ENCODE data around the gene LYZL1.
"Not testable (repeated sequence)": the region's sequence is repeated elsewhere in the genome, so short reads cannot be mapped to it uniquely, and the experiment has no call there.

The LYZL1 gene

DNA sequence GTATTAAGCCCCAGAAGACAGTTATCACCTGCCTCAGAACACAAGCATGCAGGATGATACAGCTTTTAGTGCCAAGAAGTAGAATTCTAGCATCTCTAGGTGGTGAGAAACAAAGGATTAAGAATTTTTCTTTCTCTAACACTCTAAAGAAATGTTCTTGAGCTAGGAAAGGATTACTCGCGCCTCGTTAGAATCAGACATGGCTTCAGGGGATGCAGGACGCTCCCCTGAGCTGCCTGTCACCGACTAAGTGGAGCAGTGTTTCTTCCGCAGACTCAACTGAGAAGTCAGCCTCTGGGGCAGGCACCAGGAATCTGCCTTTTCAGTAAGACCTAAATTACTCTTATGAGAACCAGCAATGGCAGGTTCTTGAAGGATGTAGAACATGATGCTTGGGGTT lies at the start of gene LYZL1:
Gene LYZL1 (plus strand): TSS at position 165 of the 400 bp plus-strand sequence. CDS start 2,798 bp downstream, outside the sequence.
- DNase-seq = not testable (repeated sequence)

DNA sequence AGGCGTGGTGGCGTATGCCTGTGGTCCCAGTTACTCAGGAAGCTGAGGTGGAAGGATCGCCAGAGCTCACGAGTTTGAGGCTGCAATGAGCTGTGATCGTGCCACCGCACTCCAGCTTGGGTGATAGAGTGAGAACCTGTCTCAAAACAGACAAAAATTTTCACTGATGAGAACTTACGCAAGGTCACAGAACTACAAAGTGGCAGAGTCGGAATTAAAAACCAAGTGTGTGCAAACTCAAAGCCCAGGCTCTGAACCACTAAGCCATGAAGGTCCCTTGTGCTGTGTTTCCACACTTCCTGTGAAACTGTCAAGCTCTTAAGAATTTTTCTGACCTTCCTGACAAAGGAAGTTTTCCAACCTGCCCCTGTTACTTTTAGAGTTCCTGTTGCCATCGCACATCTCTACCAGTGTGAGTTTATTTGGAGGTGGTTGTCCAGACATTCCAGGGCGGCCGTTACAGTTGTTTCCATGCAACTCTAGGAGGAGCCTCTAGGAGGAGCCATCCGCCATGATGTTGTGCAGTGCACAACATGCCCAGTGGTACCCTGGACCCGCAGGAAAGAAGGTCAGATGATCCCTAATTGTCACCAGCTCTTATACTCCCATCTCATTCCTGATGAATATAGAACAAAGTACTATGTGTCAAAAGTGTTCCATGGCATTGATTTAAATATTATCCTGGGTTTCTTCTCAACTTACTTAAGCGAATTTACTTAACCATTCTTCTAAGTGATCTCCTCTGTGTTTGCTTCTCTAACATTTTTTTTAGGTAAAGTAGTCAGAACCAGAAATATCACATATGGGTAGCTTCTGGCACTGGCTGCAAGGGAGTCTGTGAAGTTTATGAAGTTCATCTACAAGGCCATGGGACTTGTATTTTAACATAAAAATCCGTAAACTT lies 49.0 kb upstream of the LYZL1 start:
- no peak for DNase-seq

DNA sequence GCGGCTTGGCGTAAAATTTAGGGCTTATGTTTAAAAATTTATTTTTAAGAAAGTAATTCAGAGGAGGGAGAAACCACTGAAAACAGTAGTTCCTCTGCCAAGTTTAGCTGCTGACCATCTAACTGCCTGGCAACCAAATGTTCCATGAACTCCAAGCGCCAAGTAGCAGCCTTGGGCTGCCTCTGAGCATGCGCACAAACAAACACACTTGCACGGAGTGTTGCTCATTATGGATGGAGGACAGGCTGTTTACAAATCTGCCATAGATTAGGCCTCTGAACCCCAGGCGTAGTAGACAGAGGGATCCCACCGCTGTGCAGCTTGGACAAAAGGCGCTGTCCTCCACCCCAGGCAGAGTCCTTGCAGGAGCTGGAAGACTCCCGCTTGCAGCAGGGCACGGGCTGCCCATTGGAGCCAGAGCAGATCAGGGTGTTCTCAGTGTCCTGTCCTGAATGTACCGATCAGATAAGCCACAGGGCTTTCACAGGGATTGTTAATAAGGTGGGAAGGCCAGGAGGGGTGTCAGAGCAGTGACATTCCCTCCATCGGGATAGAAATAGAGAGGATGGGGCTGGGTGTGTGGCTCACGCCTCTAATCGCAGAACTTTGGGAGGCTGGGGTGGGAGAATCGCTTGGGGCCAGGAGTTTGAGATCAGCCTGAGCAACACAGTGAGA lies 47.7 kb upstream of the LYZL1 start:
- DNase-seq = no peak

- no peak for DNase-seq
Observed at GRCh38 chr10:29241925-29242324, 46.9 kb upstream of the LYZL1 start.

GRCh38 chr10:29243066-29243465 lies 45.8 kb upstream of the LYZL1 start:
- DNase-seq = no peak

DNA sequence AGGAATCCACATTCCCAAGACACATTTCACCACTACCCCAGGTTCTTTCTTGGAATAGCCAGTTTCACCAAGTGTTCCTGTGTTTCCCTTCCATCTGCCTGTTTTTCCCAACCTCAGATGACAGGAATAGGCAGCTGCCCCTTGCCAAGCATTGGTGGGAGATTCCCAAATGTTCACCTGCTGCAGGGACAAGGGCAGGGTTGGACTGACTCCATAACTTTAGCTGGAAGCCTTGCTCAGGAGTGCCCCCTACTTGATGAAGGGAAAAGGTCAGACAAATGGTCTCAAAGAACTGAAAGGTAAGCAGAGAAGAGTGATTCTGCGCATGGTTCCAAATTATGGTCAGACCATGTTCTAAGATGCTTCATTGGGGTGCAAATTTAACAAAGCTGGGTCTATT lies 45.1 kb upstream of the LYZL1 start:
- DNase-seq = no peak

DNA sequence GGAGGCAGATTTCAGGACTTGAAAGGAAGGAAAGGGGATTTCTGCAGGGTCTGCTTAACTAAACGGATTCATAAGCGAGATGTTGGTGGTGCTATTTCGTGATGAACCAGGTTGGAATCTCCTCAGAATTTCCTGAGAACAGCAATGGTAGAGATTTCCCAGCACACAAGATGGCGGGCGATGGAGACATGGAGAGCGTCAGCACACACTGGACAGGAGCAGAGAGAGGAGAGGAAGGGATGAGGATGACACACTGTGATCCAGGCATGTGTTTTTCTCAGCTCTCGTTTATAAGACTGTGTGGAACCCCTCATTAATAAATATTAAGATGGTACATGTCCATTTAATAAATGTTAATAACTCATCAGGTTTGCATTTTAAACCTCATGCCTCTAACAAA lies 43.9 kb upstream of the LYZL1 start:
- DNase-seq = no peak

- DNase-seq = no peak
Observed at GRCh38 chr10:29245476-29245875, 43.4 kb upstream of the LYZL1 start.

GRCh38 chr10:29246449-29246848 lies 42.4 kb upstream of the LYZL1 start:
- no peak for DNase-seq

DNA sequence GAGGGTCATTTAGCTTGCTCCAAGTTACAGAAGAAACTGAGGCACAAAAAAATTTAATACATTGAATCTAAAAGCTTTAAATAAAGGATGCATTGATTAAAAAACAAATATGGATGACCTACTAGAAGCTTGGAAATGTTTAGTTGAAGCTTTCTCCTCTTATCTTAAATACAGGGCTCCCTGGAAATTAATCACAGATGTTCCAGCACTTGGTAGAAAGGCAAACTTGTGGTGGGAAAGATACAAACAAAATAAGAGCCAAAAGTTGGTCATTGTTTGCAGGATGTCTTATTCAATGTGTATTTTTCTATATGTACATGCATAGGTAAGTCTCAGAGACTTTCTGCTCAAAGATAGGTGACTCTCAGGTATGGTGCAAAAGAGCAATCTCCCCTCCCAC lies 40.7 kb upstream of the LYZL1 start:
- no peak for DNase-seq

DNA sequence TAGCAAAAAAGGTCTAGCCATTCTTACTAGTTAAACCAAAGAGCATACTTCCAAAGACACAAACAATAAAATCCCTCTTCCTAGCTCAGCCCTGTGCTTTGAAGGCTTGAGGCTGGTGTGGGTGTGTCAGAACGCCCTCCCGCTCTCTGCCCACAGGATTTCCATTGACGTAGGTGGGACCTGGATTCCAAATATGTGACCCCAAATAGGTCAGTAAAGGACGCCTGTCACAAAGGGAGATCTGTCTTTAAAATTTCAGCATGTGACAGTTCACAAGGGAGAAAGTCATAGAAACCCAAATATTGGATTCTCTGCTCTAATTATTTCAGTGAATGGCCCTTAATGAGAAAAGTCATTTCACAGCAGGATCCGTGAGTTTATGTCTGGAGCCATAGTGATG lies 39.9 kb upstream of the LYZL1 start:
- DNase-seq = no peak

- no peak for DNase-seq
Observed at GRCh38 chr10:29250066-29250465, 38.8 kb upstream of the LYZL1 start.

DNA sequence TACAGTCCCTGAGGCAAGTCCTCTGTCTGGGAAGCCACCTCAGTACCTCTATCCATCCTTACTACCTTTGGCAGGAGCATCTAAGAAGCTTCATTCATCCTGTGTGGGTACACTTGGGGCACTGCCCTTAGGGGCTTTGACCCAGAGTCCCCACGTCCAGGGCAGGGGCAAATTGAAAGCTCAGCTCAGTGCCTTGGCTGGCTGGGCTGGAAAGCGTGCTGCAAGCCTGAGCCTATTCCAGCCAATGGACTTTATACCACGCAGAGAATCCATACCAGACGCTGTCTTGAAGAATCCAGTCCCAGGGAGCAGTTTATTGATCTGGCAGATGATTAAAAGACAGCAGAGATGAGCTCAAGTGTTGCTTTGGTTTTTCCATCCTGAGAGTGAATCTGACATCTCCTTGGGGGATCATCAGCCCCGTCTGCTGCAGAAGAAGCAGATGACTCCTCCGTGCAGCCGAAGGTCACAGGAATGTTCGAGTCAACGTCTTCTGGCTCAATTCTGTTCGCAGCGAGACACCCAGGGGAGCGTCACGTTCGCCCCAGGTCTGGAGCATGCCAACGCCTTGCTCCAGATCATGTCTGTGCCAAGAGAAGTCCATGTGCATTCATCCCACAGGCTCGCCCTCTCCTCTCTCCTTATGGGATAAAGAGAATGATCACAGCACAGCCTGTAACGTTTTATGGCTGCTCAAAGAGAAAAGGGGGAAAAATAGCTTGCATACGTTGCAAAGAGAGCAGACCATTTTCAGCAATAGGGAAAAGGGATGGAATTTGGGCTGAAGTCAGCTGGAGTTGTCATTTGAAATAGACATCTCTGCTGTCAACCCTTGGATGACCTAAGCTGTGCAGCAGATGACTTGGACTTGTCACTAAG lies 35.8 kb upstream of the LYZL1 start:
- no peak for DNase-seq

DNA sequence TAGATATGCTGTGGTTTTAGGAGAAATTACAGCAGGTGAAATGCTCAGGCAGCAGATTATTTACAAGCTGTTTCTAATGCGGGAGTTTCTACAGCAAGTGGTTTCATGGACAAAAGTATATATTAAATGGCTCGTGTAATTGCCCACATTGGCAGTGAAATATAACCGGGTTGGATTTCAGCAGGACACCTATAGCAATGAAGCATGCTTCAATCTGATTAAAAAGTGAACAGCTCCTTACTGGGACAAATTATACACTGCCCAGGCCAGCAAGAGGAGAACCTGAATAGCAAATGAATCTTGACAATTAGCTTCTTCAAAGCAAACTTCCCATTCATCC lies 35.2 kb upstream of the LYZL1 start:
- DNase-seq = no peak

DNA sequence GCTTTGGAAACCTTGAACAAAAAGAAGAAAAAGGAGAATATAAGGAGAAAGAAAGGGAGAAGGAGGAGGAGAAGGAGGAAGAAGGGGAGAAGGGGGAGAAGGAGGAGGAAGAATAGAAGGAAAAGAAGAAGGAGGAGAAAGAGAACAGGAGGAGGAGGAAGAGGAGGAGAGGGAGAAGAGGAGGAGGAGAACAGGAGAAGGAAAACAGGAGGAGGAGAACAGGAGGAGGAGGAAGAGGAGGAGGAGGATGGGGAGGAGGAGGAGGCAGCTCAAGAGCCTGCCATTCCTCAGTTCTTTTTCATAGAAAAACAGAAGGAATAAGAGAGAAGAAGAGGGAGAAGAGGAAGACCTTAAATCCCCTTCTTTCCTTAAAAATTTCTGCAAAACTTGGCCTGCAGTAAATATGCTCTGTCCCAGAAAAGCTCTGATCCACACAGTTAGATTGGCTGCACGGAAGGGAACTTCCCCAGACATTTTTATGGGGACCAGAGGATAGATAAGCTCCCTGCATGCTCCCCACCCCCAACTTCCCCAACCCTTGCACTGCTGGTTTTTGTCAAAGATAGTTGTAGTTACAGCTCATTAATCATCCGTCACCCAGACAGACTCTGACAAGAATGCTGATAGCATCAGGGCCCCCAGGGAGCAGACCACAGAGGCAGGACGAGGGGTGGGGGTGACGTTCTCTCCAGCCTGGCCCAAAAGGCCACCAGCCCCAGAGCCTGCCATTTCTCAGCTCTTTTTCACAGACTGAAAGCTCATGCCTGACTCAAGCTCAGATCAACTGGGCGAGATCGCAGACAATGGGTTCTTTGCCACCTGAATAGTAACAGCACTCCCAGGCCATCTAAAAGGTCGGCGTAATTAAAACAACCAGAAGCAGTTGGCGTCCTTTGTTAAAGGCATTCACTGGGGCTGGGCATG lies 34.5 kb upstream of the LYZL1 start:
- DNase-seq = no peak

GRCh38 chr10:29255104-29255503 lies 33.8 kb upstream of the LYZL1 start:
- DNase-seq = no peak

GRCh38 chr10:29256019-29256418 lies 32.9 kb upstream of the LYZL1 start:
- no peak for DNase-seq

DNA sequence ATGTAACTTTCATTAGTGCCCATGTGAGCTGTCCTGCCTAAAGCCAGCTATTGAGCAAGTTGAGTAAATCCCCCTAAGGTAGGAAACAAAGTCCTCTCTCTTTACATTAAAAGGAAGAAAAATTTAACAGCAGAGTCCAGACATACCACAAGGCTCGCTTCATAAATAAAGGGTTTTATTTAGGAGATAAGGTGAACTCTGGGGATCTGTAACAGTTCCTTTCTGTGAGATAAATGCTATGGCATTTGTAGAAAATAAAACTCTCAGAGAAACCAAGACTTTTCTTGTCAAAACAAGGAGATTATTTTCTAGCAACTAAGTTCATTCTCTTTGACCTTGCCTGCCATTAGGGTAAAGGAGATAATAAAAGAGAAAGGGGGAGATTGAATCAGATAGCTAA lies 32.3 kb upstream of the LYZL1 start:
- DNase-seq = no peak

DNA sequence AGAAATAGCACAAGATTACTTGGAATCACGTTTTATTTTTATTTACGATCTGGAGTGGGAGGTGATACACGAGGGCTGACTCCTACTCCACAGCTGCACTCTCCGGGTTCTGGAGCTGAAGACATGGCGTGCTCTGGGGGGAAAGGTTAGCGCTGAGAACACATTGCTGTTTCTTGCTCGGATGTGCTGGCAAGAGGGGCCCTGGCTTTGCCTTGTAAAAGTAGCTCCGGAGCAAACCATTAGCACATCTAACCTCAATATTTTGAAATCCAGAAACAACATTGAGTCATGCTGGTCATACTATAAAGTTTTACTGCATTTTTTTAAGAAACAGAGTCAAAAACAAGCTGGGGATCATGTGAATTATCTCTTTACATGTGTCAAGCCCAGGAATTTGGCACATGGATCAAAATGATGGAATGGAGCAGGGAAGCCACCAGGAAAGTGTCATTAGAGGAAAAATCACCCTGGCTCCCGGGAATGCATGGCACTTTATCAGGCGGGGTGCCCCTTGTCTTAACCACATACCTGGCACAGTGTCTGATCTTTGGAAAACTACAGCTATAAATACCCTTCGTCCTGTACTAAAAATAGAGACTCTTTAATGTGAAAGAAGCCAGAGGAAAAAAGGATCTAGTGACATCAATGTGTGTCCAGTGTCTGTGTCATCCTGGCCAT lies 31.6 kb upstream of the LYZL1 start:
- no peak for DNase-seq

GRCh38 chr10:29257784-29258135 lies 31.1 kb upstream of the LYZL1 start:
- no peak for DNase-seq

GRCh38 chr10:29259498-29259897 lies 29.4 kb upstream of the LYZL1 start:
- DNase-seq = no peak

DNA sequence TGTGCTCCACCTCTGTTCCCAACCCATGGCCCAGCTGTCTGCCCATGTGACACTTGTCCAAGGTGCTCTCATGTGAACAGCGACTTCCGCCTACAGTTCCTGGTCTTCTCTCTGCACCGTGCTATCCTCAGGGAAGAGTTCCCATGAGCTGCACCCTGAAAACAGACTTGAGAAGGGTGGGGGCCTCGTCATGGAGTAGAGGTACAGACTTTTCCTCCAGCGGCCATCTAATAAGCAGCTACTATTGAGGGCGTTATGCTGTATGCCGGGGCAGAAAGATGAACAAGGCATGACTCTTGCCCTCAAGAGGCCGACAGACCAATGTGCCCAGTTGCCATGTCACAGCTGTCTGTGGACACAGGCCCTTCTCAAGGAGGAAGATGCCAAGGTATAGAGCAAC lies 25.4 kb upstream of the LYZL1 start:
- DNase-seq = no peak

Data from NCI-H748 treated with DMSO at 0.1 percent for 48 hours (cell line).